ENCODE measurements around the gene SIRT3.

DNA sequence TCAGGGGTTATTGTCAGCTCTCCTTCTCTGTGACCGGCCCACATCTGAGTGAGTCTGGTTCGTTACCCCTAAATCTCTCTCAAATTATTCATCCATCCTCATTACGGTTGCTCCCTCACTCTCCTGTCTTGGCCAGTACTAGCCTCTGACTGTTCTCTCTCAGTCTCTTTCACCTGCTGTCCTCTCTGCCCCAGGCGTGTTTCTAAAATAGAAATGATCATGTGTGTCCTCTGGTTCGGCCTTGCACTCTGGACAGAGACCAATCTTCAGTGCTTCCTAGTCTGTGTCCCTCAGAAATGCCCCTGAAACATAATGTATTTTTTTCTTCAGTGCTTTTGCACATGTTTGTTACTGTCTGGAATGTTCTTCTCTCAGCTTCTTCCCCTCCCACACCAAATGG, 5.5 kb upstream of the SIRT3 start:
- TF ChIP-seq TCF4 (CRISPR knock-in tag; IDR thresholded peaks at IDR 0.05; ENCODE audit: borderline replicate concordance) (no peak), CSDC2 (CRISPR knock-in tag; IDR thresholded peaks at IDR 0.05) (no peak), ZFP30 (CRISPR knock-in tag; IDR thresholded peaks at IDR 0.05) (no peak), ZNF565 (CRISPR knock-in tag; conservative IDR thresholded peaks at IDR 0.05; ENCODE audit: low read depth) (no peak), ESRRG (CRISPR knock-in tag; IDR thresholded peaks at IDR 0.05) (no peak), SNAI2 (CRISPR knock-in tag; IDR thresholded peaks at IDR 0.05) (no peak), ZNF8 (CRISPR knock-in tag; IDR thresholded peaks at IDR 0.05) (no peak), PPARA (CRISPR knock-in tag; IDR thresholded peaks at IDR 0.05; ENCODE audit: borderline replicate concordance) (no peak)
- TF ChIP-seq, protein P1, sequence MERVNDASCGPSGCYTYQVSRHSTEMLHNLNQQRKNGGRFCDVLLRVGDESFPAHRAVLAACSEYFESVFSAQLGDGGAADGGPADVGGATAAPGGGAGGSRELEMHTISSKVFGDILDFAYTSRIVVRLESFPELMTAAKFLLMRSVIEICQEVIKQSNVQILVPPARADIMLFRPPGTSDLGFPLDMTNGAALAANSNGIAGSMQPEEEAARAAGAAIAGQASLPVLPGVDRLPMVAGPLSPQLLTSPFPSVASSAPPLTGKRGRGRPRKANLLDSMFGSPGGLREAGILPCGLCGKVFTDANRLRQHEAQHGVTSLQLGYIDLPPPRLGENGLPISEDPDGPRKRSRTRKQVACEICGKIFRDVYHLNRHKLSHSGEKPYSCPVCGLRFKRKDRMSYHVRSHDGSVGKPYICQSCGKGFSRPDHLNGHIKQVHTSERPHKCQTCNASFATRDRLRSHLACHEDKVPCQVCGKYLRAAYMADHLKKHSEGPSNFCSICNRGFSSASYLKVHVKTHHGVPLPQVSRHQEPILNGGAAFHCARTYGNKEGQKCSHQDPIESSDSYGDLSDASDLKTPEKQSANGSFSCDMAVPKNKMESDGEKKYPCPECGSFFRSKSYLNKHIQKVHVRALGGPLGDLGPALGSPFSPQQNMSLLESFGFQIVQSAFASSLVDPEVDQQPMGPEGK (CRISPR knock-in tag; IDR thresholded peaks at IDR 0.05; ENCODE audit: borderline replicate concordance) = no peak
- TF ChIP-seq, protein P2, sequence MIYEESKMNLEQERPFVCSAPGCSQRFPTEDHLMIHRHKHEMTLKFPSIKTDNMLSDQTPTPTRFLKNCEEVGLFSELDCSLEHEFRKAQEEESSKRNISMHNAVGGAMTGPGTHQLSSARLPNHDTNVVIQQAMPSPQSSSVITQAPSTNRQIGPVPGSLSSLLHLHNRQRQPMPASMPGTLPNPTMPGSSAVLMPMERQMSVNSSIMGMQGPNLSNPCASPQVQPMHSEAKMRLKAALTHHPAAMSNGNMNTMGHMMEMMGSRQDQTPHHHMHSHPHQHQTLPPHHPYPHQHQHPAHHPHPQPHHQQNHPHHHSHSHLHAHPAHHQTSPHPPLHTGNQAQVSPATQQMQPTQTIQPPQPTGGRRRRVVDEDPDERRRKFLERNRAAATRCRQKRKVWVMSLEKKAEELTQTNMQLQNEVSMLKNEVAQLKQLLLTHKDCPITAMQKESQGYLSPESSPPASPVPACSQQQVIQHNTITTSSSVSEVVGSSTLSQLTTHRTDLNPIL (CRISPR knock-in tag; IDR thresholded peaks at IDR 0.05; ENCODE audit: low read depth) = no peak

All from SK-N-SH treated with all-trans-retinoic acid at 6 μM for 48 hours (cell line).